H1 (cell line): Measurements from ENCODE around the gene CAPN13. TPM values are rescaled to one million over a fixed set of nuclear protein-coding genes. Genes with fewer than 3 reads are reported as not detected.

ENCODE experiments used
- CHD7 ChIP-seq: fragments of 300-600 bp; sonication (generic); IDR thresholded peaks from 2 replicates; pipeline ENCODE4 v1.7.1; 2012; ENCODE audit warnings: low read length, moderate library complexity, mild to moderate bottlenecking, inconsistent platforms; ENCODE audit not compliant: insufficient replicate concordance
- CTBP2 ChIP-seq: IDR thresholded peaks from 2 replicates; pipeline ENCODE4 v1.7.0; 2011; ENCODE audit warnings: borderline replicate concordance, mild to moderate bottlenecking, moderate library complexity, mixed read lengths, low read length; ENCODE audit not compliant: insufficient read depth, insufficient read length
- FOSL1 ChIP-seq: IDR thresholded peaks from 2 replicates; pipeline ENCODE4 v1.6.1; 2011; ENCODE audit warnings: mild to moderate bottlenecking, low read depth, low read length, moderate library complexity; ENCODE audit not compliant: insufficient read depth
- polyA plus RNA-seq, 7 experiments: library from polyadenylated mRNA; depleted of rRNA in 3 of 7; stranded (reverse) in 5 of 7; unstranded in 2 of 7; fragments of >200 nt in 5 of 7; fragments of 200-250 nt in 2 of 7; gene quantifications; 1 replicate in 5 of 7; 2 replicates in 1 of 7; 4 replicates in 1 of 7; pipeline versions ENCODE4 v1.2.1 to v1.2.3, GENCODE V29; 2011 to 2013; ENCODE audit warnings: missing spikeins in 2 of 7, mixed read lengths in 2 of 7
- total RNA-seq: library from RNA; stranded (reverse); fragmentation: NEBNext Ultra II Directional; extraction: Animal tissue kit (Norgen Biotek cat#: 25700); gene quantifications from 2 replicates; pipeline ENCODE4 v1.2.1, GENCODE V29; 2021

The CAPN13 gene
- total and polyA plus RNA-seq, 2 of the 8 experiments (the other 6 are each of a cell fraction or from before 2014, with no cell fraction given) = 2.4 TPM

GRCh38 chr2:30678410-30679137 lies 128.7 kb downstream of the CAPN13 start (continued):
- TF ChIP-seq CHD7 = no peak
- no peak for TF ChIP-seq FOSL1
- TF ChIP-seq CTBP2 = no peak
